KOPT-K1 (cell line): Measurements from ENCODE around the gene BDH1.
"Not testable (repeated sequence)": the region's sequence is repeated elsewhere in the genome, so short reads cannot be mapped to it uniquely, and the experiment has no call there.

Experiments
- H3K27ac ChIP-seq: fragments of 200-600 bp; sonication (generic); 2 replicates; pipeline ENCODE4 v1.5.1; 2016; ENCODE audit warnings: antibody characterized with exemption, mild to moderate bottlenecking, low read depth, low read length; ENCODE audit not compliant: poor library complexity, severe bottlenecking
- H3K36me3 ChIP-seq: fragments of 200-600 bp; sonication (generic); 2 replicates; pipeline ENCODE4 v1.5.1; 2017; ENCODE audit warnings: antibody characterized with exemption, mild to moderate bottlenecking, low read length, moderate library complexity; ENCODE audit not compliant: insufficient read depth
- H3K9me3 ChIP-seq: fragments of 200-600 bp; sonication (generic); 2 replicates; pipeline ENCODE4 v1.5.1; 2017; ENCODE audit warnings: antibody characterized with exemption, low read length, mild to moderate bottlenecking; ENCODE audit not compliant: insufficient read depth, poor library complexity, severe bottlenecking

The BDH1 gene

DNA sequence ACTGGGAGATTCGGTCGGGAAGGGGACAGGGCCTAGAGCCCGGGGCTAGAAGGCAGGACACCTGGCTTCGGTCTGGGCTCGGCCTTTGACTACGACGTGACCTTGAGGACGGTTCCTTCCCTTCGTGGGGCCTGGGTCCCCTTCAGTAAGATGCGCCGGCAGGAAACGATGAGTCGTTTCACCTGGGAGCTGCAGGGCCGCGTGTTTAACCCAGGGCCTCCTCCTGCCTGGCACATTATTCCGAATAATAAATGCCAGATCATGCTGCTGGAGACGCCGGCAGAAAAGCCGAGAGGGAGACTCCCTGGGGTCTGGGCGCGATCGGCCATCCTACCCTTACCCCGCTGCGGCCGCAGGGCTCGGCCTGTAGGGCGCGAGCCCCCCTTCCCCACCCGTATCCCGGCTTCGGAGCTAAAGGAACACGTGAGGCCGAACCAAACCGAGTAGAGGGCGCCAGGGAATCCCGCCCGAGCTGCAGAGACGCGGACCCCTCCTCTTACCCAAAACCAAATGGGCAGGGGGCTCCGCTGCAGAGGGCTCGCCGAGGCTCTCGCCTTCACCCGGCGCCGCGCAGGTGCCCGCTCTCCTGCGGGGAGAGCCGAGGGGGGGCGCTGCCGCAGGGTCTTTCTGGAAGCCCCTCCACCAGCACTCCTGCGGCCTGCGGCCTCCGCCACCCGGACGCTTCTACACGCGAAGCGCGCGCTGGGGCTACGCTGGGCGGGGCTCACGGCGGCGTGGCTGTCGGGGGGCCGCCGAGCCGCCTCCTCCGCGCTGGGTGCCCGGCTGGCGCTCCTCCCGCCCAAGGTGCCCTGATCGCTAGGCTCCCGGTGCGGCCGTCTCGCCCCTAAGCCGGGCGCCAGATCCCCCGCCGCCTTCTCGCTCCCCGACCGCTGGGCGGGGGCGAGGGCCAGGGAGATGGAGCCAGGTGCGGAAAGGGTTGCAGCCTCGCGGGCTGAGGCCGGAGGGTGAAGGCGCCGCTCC, at the start of gene BDH1:
BDH1 (minus strand) TSS at position 688 of the 981 bp plus-strand sequence. CDS start 9,525 bp downstream, outside the sequence.
- H3K9me3 ChIP-seq, result no peaks in the 10 kb centered on the region
- H3K27ac ChIP-seq, result peak within 1 kb of the TSS; percentile 82

DNA sequence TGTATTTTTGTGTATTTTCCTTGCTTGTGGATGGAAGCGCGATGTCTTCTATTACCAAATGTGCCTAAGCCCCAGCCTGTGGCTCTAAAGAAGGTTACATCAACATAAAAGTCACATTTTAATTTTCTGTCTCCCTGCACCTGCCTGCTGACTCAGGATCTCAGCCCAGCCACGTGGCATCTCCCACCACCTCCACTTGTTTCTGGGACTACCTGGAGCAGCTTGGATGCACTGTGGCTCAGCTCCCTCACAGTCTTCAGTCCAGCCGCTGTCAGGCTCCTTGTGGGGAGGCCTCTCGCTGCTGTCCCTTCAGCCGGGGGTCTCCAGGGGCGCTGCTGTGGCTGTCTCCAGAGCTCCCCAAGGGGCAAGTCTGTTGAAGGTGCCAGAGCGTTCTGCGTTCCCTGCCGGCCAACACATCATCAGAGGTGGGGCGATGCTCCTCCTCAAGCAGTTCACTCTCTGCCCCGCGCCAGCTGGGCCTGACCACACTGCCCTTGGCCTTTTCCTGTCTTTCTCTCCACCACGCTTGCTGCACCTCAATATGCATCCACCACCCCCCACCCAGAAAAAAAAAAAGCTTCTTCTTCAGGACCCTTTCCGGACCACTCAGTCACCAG, 47.7 kb upstream of the BDH1 start:
- H3K9me3 ChIP-seq, result no peaks in the 10 kb centered on the region
- H3K27ac ChIP-seq, result no peak overlapping the region
- peaks cover 30% of the 10 kb centered on the region for H3K36me3 ChIP-seq

More for the DNA sequence above, at the start of gene BDH1:
- H3K36me3 ChIP-seq, result peaks cover 21% of the 10 kb centered on the region

DNA sequence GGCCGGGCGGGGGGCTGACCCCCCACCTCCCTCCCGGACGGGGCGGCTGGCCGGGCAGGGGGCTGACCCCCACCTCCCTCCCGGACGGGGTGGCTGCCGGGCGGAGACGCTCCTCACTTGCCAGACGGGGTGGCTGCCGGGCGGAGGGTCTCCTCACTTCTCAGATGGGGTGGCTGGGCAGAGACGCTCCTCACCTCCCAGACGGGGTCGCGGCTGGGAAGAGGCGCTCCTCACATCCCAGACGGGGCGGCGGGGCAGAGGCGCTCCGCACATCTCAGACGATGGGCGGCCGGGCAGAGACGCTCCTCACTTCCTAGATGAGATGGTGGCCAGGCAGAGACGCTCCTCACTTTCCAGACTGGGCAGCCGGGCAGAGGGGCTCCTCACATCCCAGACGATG, 46.6 kb upstream of the BDH1 start:
- not testable (repeated sequence) for H3K27ac ChIP-seq, H3K9me3 ChIP-seq
- H3K36me3 ChIP-seq, result peaks cover 19% of the 10 kb centered on the region

DNA sequence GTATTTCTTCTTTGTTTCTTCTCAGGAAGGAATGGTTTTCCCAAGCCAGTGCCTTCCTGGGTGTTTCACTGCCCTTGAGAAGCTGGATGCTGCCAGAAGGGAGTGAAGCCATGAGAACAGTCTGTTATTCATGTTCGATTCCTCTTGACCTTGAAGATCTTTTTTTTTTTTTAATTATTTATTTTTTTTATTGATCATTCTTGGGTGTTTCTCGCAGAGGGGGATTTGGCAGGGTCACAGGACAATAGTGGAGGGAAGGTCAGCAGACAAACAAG, 45.7 kb upstream of the BDH1 start:
- H3K27ac ChIP-seq, H3K9me3 ChIP-seq: not testable (repeated sequence)
- H3K36me3 ChIP-seq, result peaks cover 11% of the 10 kb centered on the region

GRCh38 chr3:197600796-197601565, 45.2 kb upstream of the BDH1 start:
- Histone ChIP-seq H3K27ac (no peak overlapping the region), H3K36me3 (peaks cover 5% of the 10 kb centered on the region), H3K9me3 (no peaks in the 10 kb centered on the region)

DNA sequence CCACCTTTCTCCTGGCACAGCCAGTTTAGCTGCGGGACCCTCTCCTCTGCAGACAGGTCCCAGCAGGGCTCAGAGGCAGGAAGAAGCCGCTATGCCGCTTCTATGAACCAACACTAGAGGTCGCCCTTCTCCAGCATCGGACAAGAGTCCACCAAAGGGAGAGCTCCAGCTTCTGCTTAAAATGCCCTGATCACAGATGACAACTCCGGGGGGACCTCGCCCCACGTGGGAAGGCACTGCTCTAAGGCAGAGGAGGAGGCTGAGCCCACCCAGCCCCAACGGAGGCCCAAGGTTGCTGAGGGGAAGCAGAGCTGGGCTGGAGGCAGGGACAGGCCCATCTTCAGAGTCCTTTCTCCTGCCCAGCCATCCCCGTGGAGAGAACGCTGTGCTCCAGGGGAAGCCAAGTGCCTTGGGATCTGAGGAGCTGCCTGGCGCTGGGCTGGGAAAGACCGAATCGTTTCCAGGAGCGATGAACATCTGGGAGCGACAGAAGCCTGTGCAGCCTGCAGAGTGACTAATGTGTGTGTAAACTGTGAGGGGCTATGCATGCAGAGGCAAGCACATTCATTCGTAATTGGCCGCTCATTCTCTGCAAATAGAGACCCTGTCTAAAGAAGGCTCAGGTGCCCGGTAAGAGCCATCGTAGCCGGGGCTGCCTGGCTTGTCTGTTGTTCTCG, 43.5 kb upstream of the BDH1 start:
- Histone ChIP-seq H3K36me3 (no peaks in the 10 kb centered on the region; the same call in 1 of the 2 replicates), H3K27ac (peak overlapping the region; percentile 22), H3K9me3 (no peaks in the 10 kb centered on the region)

DNA sequence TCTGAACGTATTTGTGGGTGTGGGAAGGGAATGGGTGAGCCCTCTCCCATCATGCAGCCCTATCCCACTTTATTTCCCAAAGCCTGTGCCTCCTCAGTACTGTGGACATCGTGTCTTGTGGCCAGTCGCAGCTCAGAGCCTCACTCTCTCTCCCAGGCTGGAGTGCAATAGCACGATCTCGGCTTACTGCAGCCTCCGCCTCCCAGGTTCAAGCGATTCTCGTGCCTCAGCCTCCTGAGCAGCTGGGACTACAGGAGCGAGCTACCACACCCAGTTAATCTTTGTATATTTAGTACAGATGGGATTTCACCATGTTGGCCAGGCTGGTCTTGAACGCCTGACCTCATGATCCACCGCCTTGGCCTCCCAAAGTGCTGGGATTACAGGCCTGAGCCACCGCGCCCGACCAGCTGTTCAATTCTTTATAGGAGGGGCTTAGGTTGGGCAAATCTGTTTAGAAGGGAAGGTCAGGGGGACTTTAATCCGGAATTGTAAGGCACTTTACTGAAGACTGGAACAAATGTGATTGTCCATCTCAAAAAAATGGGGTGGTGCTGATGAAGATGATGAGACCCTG, 42.7 kb upstream of the BDH1 start:
- no peaks in the 10 kb centered on the region; the same call in 1 of the 2 replicates for H3K36me3 ChIP-seq
- no peak overlapping the region for H3K27ac ChIP-seq
- H3K9me3 ChIP-seq, result no peaks in the 10 kb centered on the region

GRCh38 chr3:197597335-197597734, 41.6 kb upstream of the BDH1 start:
- no peaks in the 10 kb centered on the region for H3K9me3 ChIP-seq
- H3K27ac ChIP-seq, result no peak overlapping the region
- no peaks in the 10 kb centered on the region; the same call in 1 of the 2 replicates for H3K36me3 ChIP-seq

GRCh38 chr3:197595470-197596185, 39.9 kb upstream of the BDH1 start:
- Histone ChIP-seq H3K36me3 (no peaks in the 10 kb centered on the region; the same call in 1 of the 2 replicates), H3K27ac (no peak overlapping the region), H3K9me3 (no peaks in the 10 kb centered on the region)

DNA sequence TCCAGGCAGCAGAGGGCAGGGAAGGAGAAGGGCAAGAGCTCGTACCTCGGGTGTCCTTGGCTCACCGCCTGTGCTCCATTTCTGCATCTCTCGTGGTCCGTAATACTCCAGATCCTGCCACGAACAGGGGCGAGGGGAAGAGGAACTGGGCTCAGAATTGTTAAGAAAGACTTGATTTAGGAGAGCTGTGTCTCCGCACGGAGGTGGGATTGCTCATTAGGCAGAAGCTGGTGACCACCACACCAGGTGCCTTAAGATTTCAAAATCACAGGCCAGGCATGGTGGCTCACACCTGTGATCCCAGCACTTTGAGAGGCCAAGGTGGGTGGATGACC, 37.2 kb upstream of the BDH1 start:
- Histone ChIP-seq H3K36me3 (no peaks in the 10 kb centered on the region), H3K9me3 (no peaks in the 10 kb centered on the region), H3K27ac (peak overlapping the region; percentile 10)

- Histone ChIP-seq H3K9me3 (no peaks in the 10 kb centered on the region), H3K27ac (peak overlapping the region; percentile 10), H3K36me3 (no peaks in the 10 kb centered on the region)
Measured at GRCh38 chr3:197592361-197593045, 36.7 kb upstream of the BDH1 start.

GRCh38 chr3:197591816-197592215, 36.0 kb upstream of the BDH1 start:
- Histone ChIP-seq H3K9me3 (no peaks in the 10 kb centered on the region), H3K27ac (no peak overlapping the region), H3K36me3 (no peaks in the 10 kb centered on the region)

DNA sequence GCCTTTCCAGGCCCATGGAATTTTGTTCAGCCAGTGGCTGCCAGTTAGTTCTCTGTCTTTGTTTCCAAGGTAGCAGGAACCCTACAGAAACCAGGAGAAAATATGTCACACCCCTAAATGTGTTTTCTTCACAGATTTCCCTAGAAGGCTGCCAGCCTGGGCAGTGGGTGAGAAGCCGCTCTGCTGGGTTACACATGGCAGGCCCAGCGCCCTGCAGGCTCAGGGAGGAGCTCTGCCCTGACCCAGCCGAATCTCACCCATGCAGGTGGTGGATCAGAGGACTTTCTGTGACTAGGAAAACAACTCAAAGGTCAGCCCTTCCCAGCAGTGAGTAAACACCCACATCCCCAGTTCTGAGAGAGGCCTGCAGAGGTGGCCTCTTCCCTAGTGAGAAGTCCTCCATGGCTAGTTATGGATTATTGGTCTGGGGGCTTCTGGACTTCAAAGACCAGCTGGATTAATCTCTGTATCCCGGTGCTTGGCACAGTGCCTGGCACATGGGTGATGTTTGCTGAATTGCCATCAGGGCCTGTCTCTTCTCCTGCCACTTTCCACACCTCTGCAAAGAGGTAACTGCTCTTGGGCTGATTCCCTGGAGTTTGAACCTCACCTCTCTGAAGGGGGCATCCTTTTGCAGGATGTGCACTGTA, 34.7 kb upstream of the BDH1 start:
- Histone ChIP-seq H3K27ac (no peak overlapping the region), H3K9me3 (no peaks in the 10 kb centered on the region), H3K36me3 (no peaks in the 10 kb centered on the region)
